HG03520 (cell line): ENCODE data around the gene HOXA4.

Source experiments
- ATAC-seq: cut with Tn5 transposase; IDR thresholded peaks from one replicate; pipeline ENCODE4 v1.9.1; 2021; ENCODE audit warnings: mild to moderate bottlenecking, moderate library complexity; ENCODE audit not compliant: unreplicated experiment

The HOXA4 gene

GRCh38 chr7:27130540-27131389 is at the start of gene HOXA4:
HOXA4 (minus strand) TSS chr7:27130757; CDS start chr7:27130733, 24 bp downstream.
- ATAC-seq: no peak

GRCh38 chr7:27179503-27180430 is 49.2 kb upstream of the HOXA4 start:
- no peak for ATAC-seq

- ATAC-seq: no peak
Measured at GRCh38 chr7:27179030-27179429, 48.5 kb upstream of the HOXA4 start.

GRCh38 chr7:27178366-27178765 is 47.8 kb upstream of the HOXA4 start:
- ATAC-seq: no peak

- ATAC-seq: no peak
Measured at GRCh38 chr7:27177795-27178320, 47.3 kb upstream of the HOXA4 start.

GRCh38 chr7:27176962-27177794 is 46.6 kb upstream of the HOXA4 start:
- ATAC-seq: no peak

- no peak for ATAC-seq
Measured at GRCh38 chr7:27176524-27176845, 45.9 kb upstream of the HOXA4 start.

GRCh38 chr7:27175626-27176523 is 45.3 kb upstream of the HOXA4 start:
- no peak for ATAC-seq

- no peak for ATAC-seq
Measured at GRCh38 chr7:27174874-27175625, 44.5 kb upstream of the HOXA4 start.

- no peak for ATAC-seq
Measured at GRCh38 chr7:27173956-27174873, 43.7 kb upstream of the HOXA4 start, which contains the start of gene HOXA10. HOXA10 (minus strand) TSS chr7:27174320; CDS start chr7:27174306, 14 bp downstream.

- no peak for ATAC-seq
Measured at GRCh38 chr7:27173511-27173955, 43.0 kb upstream of the HOXA4 start.

GRCh38 chr7:27172823-27173510 is 42.4 kb upstream of the HOXA4 start:
- ATAC-seq: no peak

GRCh38 chr7:27172315-27172774 is 41.8 kb upstream of the HOXA4 start:
- no peak for ATAC-seq

GRCh38 chr7:27171637-27172314 is 41.2 kb upstream of the HOXA4 start:
- no peak for ATAC-seq

GRCh38 chr7:27171325-27171636 is 40.7 kb upstream of the HOXA4 start:
- ATAC-seq: no peak

GRCh38 chr7:27170426-27171324 is 40.1 kb upstream of the HOXA4 start:
- ATAC-seq: no peak
